HFF-Myc (cell line): ENCODE results near the gene CFAP74.

Experiments
- DNase-seq: peaks from one replicate; pipeline ENCODE4 v3.0.0-alpha.2; 2011; ENCODE audit warnings: low read depth; ENCODE audit errors: extremely low read depth
- H3K4me3 ChIP-seq: replicated peaks from 2 replicates; pipeline ENCODE4 v1.5.1; 2011; ENCODE audit warnings: low read depth, mild to moderate bottlenecking, control low read depth, low read length
- CTCF ChIP-seq: IDR thresholded peaks from 2 replicates; pipeline ENCODE4 v1.5.1; 2012; ENCODE audit warnings: mild to moderate bottlenecking, low read depth, low read length, control low read depth; ENCODE audit errors: missing control alignments

Gene CFAP74

GRCh38 chr1:1895060-1895418 is 108.5 kb downstream of the CFAP74 start:
- no peak for TF ChIP-seq CTCF
- no peak overlapping the region for H3K4me3 ChIP-seq
- DNase-seq, result no peak

- H3K4me3 ChIP-seq, result no peak overlapping the region
- no peak for DNase-seq
These were observed 109.1 kb downstream of the CFAP74 start for GRCh38 chr1:1894354-1895059.

GRCh38 chr1:1893997-1894353 is 109.6 kb downstream of the CFAP74 start:
- TF ChIP-seq CTCF, result no peak
- DNase-seq, result no peak
- H3K4me3 ChIP-seq, result no peak overlapping the region

More at GRCh38 chr1:1894354-1895059, 109.1 kb downstream of the CFAP74 start:
- no peak for TF ChIP-seq CTCF

GRCh38 chr1:1893291-1893985 is 110.1 kb downstream of the CFAP74 start:
- no peak for TF ChIP-seq CTCF
- DNase-seq, result no peak
- H3K4me3 ChIP-seq, result no peak overlapping the region

- TF ChIP-seq CTCF, result no peak
- DNase-seq, result no peak
- no peak overlapping the region for H3K4me3 ChIP-seq
These were observed 110.8 kb downstream of the CFAP74 start for GRCh38 chr1:1892763-1893120.

GRCh38 chr1:1892079-1892762 is 111.4 kb downstream of the CFAP74 start:
- no peak for DNase-seq

More at GRCh38 chr1:1892079-1892762, 111.4 kb downstream of the CFAP74 start:
- peak overlapping the region; percentile 52 for H3K4me3 ChIP-seq
- no peak for TF ChIP-seq CTCF
